HG02885 (cell line): Measurements from ENCODE around the gene ELAC1.
"Not testable (repeated sequence)": the region's sequence is repeated elsewhere in the genome, so short reads cannot be mapped to it uniquely, and the experiment has no call there.

Experiments
- ATAC-seq: cut with Tn5 transposase; IDR thresholded peaks from one replicate; pipeline ENCODE4 v1.9.1; 2021; ENCODE audit warnings: mild to moderate bottlenecking; ENCODE audit not compliant: unreplicated experiment, poor library complexity

ELAC1 gene, protein sequence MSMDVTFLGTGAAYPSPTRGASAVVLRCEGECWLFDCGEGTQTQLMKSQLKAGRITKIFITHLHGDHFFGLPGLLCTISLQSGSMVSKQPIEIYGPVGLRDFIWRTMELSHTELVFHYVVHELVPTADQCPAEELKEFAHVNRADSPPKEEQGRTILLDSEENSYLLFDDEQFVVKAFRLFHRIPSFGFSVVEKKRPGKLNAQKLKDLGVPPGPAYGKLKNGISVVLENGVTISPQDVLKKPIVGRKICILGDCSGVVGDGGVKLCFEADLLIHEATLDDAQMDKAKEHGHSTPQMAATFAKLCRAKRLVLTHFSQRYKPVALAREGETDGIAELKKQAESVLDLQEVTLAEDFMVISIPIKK

DNA sequence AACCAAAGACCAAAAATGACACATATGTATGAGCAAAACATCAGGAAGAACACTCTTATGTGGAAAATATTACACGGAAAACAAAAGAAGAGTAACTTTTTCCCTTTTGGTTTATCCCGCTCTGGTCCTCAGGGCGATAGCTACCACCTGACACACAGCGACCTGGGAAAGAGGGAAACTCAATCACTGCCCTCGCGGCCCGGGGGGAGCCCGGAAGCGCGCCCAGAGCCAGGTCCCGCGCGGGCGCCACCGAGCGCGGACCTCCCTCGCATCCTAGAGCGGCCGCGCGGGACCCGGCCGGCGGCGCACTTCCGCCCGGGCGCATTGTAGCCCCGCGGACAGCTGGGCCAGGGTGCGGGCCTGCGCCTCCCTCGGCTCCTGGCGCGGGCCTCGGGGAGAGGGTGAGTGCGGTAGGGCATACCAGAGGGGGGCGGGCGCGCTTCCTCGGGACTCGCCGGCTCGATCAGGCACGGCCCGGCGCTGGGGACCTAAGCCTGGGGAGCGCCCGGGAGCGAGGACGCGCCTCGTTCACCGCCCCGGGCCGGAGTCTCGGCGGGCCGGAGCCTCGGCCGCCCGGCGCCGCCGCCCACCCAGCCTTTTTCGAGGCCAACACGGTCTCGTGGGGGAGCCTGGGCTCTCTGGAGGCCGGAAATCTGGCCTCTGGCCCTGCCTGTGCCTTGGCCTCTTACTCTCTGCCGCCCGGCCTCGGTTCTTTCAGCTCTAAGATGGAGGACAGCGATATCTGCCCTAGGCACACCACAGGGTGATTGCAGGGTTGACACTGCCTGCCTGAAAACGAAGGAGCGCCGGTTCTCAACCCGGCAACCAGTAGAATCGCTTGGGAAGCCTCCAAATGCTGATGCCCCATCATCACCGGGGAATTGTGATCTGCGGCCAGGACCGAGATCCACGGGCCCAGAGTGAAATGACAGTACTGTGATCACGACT, at the start of gene ELAC1:
TSS of gene ELAC1 (plus strand) at position 327 of the 948 bp plus-strand sequence. CDS start 6,365 bp downstream, outside the sequence.
- peak; percentile 96 for ATAC-seq

DNA sequence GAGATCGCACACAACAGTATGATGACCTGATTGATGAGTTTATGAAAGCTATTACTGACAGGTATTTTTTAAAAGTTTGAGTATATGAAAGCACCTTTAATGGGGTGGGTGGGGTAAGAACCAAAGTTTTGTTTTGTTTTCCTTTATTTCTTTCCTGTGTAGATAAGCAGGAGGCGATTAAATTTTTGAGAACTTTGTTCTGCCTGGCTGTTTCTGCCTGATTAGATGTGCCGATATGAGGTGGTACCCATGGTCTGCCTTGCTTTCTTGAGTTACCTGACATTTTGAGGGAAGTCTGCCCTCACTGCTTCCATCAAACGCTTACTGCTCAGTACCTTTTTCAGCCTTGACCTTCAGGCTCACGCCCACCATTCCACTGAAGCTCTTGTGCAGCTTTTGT, 49.7 kb upstream of the ELAC1 start:
- no peak for ATAC-seq

GRCh38 chr18:50924372-50924771, 43.5 kb upstream of the ELAC1 start:
- no peak for ATAC-seq

GRCh38 chr18:50926521-50926920, 41.3 kb upstream of the ELAC1 start:
- no peak for ATAC-seq

DNA sequence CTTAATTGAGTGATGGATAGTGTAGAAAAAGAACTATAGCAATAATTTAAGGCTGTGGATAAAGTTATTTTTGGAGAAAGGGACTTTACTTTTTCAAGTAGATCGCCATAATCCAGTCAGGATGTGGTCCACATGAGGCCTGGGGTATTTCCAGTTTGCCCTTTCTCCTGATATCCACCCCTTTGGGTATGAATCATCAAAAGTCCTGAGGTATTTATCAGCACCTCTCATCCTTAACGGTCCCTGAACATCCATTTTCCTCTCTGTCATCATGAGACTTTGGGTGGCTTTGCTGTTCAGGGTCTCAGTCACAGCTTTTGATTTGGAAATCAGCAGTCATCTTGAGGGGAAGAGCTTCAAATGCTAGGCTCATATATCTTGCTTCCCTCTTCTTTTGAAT, 39.3 kb upstream of the ELAC1 start:
- ATAC-seq: no peak

- no peak for ATAC-seq
Observed at GRCh38 chr18:50933684-50934083, 34.2 kb upstream of the ELAC1 start.

- ATAC-seq: no peak
Observed at GRCh38 chr18:50934545-50935211, 33.2 kb upstream of the ELAC1 start.

DNA sequence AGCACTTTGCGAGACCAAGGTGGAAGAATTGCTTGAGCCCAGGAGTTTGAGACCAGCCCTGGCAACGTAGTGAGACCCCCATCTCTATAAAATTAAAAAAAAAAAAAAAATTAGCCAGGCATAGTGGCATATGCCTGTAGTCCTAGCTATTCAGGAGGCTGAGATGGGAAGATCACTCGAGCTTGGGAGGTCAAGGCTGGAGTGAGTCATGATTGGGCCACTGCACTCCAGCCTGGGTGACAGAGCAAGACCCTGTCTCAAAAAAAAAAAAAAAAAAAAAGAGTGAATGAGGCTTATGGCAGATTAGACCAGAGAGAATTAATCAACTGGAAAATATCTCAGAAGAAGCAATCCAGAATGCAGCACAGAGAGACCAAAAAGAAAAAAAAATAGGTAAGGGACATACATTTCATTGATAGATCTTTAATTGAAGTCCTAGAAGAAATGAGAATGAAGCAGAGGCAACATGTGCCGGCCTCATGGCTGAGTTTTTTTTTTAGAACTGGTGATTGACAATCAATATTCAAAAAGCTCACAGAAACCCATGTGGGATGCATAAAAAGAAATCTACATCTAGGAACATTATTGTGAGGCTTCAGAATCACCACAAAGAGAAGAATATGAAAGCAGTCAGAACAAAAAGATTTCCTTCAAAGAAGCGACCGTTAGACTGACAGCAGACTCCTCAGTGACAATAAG, 32.2 kb upstream of the ELAC1 start:
- ATAC-seq: no peak

GRCh38 chr18:50937183-50937582, 30.7 kb upstream of the ELAC1 start:
- no peak for ATAC-seq

DNA sequence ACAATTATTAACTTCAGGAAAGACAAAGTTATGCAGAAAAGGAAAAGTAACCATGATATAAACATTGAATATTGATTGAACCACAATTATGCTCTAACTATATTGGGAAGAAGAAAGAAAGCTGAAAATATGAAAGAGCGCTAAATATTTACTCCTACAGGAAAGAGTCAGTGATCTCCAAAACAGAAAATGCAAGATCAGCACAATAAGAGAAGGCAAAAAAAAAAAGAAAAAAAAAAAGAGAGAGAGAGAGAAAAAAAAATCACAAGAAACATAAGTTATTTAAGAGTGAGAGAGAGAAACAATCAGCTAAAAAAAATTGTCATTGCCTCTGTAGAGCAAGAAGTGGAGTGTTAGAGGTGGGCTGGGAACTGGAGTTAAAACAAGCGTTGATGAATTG, 28.9 kb upstream of the ELAC1 start:
- no peak for ATAC-seq

GRCh38 chr18:50944245-50944932, 23.5 kb upstream of the ELAC1 start:
- no peak for ATAC-seq

- not testable (repeated sequence) for ATAC-seq
Observed at GRCh38 chr18:50945918-50946317, 21.9 kb upstream of the ELAC1 start.

- no peak for ATAC-seq
Observed at GRCh38 chr18:50947899-50948298, 19.9 kb upstream of the ELAC1 start.

DNA sequence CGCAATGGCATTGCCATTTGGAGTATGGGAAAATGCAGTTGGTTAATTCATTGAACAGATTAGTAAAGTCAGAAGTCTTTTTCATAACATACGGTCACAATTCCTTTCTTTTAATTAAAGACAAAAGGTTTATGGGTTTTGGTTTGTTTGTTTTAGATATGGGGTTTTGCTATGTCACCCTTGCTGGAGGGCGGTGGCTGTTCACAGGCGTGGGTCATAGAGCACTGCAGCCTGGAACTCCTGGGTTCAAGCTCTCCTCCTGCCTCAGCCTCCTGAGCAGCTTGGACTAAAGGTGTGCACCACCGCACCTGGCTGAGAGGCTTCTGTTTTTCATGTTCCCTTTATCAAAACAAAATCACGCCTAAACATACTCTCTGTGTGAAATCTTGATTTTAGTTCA, 18.7 kb upstream of the ELAC1 start:
- no peak for ATAC-seq

DNA sequence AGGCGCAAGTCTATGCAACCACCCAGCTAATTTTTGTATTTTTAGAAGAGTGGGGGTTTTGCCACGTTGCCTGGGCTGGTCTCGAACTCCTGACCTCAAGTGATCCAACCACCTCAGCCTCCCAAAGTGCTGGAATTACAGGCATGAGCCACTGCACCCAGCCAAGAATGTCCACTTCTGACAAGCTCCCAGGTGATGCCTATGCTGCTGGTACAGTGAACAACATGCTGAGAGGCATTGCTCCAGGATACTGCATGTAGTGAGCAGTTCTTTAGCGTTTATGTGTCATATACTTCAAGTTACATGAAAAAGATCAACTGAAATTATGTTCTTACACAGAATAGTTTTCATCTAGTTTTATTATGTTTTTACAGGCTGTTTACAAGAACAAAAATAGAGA, 17.2 kb upstream of the ELAC1 start:
- ATAC-seq: no peak

DNA sequence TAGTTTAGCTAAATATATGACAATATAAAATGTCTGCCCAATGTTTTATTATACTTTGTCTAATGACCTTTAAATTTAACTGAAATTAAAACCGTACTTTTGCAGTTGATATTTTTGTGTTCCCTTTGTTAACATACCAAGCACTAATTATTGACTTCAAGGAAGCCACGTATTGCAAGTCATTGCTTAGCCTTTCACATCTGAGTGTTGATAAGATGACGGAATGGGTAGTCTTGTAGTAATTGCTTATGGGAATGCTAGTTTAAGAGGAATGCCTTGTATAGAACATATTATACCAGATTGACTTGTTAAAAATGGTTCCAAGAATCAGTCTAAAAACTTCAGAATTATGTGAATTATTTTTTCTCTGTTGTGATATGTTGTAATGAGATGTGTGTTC, 14.0 kb upstream of the ELAC1 start:
- no peak for ATAC-seq

DNA sequence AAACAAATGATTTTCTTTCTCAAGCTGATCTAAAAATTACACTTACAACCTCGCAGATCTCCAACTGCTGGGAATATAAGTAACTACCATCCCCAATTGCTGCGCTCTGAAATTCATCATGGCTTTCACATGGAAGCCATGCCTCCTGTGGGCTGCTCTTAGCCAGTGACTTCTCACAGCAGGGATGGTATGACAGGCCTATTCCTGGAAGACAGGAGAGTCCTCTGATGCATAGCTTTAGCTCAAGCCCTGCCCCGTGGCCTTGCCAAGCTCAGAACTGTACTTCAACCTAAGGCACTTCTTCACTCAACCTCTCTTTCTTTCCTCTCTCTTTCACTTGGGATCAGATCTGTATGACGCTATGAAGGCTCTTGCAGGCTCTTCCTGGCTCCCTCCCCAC, 12.6 kb upstream of the ELAC1 start:
- no peak for ATAC-seq

DNA sequence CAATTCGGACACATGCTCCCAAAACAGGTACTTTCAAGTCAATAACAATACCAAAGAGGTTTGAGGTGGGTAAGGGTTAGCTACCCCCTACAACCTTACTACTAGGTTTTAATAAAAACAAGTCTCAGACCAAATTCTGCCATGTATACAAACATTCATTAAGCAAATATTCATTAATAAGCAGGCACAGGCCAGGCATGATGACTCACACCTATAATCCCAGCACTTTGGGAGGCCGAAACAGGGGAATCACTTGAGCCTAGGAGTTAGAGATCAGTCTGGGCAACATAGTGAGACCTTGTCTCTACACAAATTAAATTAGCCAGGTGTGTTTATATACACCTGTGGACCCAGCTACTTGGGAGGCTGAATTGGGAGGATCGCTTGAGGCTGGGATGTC, 11.7 kb upstream of the ELAC1 start:
- ATAC-seq: no peak

DNA sequence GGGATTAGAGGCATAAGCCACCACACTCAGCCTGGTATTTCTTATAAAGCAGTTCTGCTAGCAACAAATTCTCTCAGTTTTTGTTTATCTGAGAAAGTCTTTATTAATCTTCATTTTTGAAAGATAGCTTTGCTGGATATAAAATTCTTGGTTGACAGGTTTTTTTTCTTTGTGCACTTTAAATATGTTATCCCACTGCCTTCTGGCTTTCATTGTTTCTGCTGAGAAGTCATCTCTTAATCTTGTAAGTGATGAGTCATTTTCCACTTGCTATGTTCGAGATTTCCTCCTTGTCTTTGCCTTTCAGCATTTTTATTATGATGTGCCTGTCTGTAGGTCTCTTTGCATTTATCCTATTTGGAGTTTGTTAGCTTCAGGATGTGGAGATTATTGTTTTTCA, 5.9 kb upstream of the ELAC1 start:
- no peak for ATAC-seq

- no peak for ATAC-seq
Observed at GRCh38 chr18:50969448-50969847, 1.6 kb downstream of the ELAC1 start.
